Osteoblast (primary cell): Measurements from ENCODE around the gene PRMT6. TPM values are rescaled to one million over a fixed set of nuclear protein-coding genes. Genes with fewer than 3 reads are reported as not detected.

Experiments used
- DNase-seq: peaks from one replicate; pipeline ENCODE4 v3.0.0; 2011; ENCODE audit warnings: low spot score, mixed read lengths; ENCODE audit not compliant: insufficient read length; ENCODE audit errors: missing footprints
- H2AFZ ChIP-seq: 2 replicates; pipeline ENCODE4 v1.6.0; 2011; ENCODE audit warnings: mild to moderate bottlenecking, low read length
- H3K27ac ChIP-seq: 2 replicates; pipeline ENCODE4 v1.5.1; 2011; ENCODE audit warnings: mild to moderate bottlenecking, low read depth, low read length, moderate library complexity
- H3K27me3 ChIP-seq: 2 replicates; pipeline ENCODE4 v1.6.0; 2012; ENCODE audit warnings: mild to moderate bottlenecking, control low read depth, inconsistent platforms, low read length, moderate library complexity; ENCODE audit not compliant: insufficient read depth
- H3K36me3 ChIP-seq: 2 replicates; pipeline ENCODE4 v1.5.1; 2011; ENCODE audit warnings: mild to moderate bottlenecking, low read length, control low read depth, moderate library complexity; ENCODE audit not compliant: insufficient read depth
- H3K4me1 ChIP-seq: 2 replicates; pipeline ENCODE4 v1.5.1; 2011; ENCODE audit warnings: mild to moderate bottlenecking, low read length, control low read depth, moderate library complexity; ENCODE audit not compliant: insufficient read depth
- H3K4me2 ChIP-seq: 2 replicates; pipeline ENCODE4 v1.6.0; 2011; ENCODE audit warnings: mild to moderate bottlenecking, low read length; ENCODE audit not compliant: insufficient read depth
- H3K4me3 ChIP-seq: fragments of 200-600 bp; sonication (generic); 3 replicates; pipeline ENCODE4 v1.5.1; 2012; ENCODE audit warnings: mild to moderate bottlenecking, low read length, inconsistent platforms; ENCODE audit not compliant: insufficient read depth
- H3K79me2 ChIP-seq: 2 replicates; pipeline ENCODE4 v1.6.0; 2012; ENCODE audit warnings: mild to moderate bottlenecking, low read length, control low read depth, inconsistent platforms; ENCODE audit not compliant: insufficient read depth
- H3K9me3 ChIP-seq: 2 replicates; pipeline ENCODE4 v1.5.1; 2011; ENCODE audit warnings: low read depth, low read length, control low read depth
- H4K20me1 ChIP-seq: 2 replicates; pipeline ENCODE4 v1.6.0; 2012; ENCODE audit warnings: mild to moderate bottlenecking, low read length, control low read depth; ENCODE audit not compliant: insufficient read depth
- CTCF ChIP-seq: IDR thresholded peaks from 2 replicates; pipeline ENCODE4 v1.5.1; 2011; ENCODE audit warnings: mild to moderate bottlenecking, low read depth, low read length, moderate library complexity; ENCODE audit errors: extremely low read depth
- total RNA-seq: library from RNA; depleted of rRNA; stranded (reverse); fragments of >200 nt; gene quantifications from 2 replicates; pipeline ENCODE4 v1.2.3, GENCODE V29; 2012

Gene PRMT6
- total RNA-seq, 1 donor = 22.4 TPM

- Histone ChIP-seq H3K4me2 (no peak overlapping the region), H3K4me1 (no peaks in the 10 kb centered on the region), H2AFZ (no peak overlapping the region), H3K36me3 (no peaks in the 10 kb centered on the region), H3K4me3 (no peak overlapping the region), H3K79me2 (no peaks in the 10 kb centered on the region), H4K20me1 (no peaks in the 10 kb centered on the region), H3K27me3 (no peaks in the 10 kb centered on the region), H3K9me3 (no peaks in the 10 kb centered on the region), H3K27ac (no peak overlapping the region)
- TF ChIP-seq CTCF = no peak
- DNase-seq = no peak
Observed at GRCh38 chr1:107095647-107096046, 39.2 kb downstream of the PRMT6 start.

- no peaks in the 10 kb centered on the region for H3K79me2 ChIP-seq
- peak overlapping the region; percentile 17 for H2AFZ ChIP-seq
- H3K36me3 ChIP-seq = no peaks in the 10 kb centered on the region
- no peaks in the 10 kb centered on the region for H3K27me3 ChIP-seq
- no peak for DNase-seq
- no peaks in the 10 kb centered on the region for H3K9me3 ChIP-seq
- H3K4me1 ChIP-seq = no peaks in the 10 kb centered on the region
- TF ChIP-seq CTCF = no peak
- no peaks in the 10 kb centered on the region for H4K20me1 ChIP-seq
- no peak overlapping the region for H3K4me3 ChIP-seq
- no peak overlapping the region for H3K4me2 ChIP-seq
- no peak overlapping the region for H3K27ac ChIP-seq
Observed at GRCh38 chr1:107096690-107097089, 40.2 kb downstream of the PRMT6 start.

- Histone ChIP-seq H4K20me1 (no peaks in the 10 kb centered on the region), H3K4me3 (no peak overlapping the region), H2AFZ (no peak overlapping the region), H3K4me1 (no peaks in the 10 kb centered on the region), H3K27ac (no peak overlapping the region), H3K36me3 (no peaks in the 10 kb centered on the region), H3K9me3 (no peaks in the 10 kb centered on the region), H3K4me2 (no peak overlapping the region), H3K79me2 (no peaks in the 10 kb centered on the region), H3K27me3 (no peaks in the 10 kb centered on the region)
- DNase-seq = no peak
- no peak for TF ChIP-seq CTCF
Observed at GRCh38 chr1:107098961-107099360, 42.5 kb downstream of the PRMT6 start.

GRCh38 chr1:107100331-107100984 is 44.0 kb downstream of the PRMT6 start:
- Histone ChIP-seq H3K27me3 (no peaks in the 10 kb centered on the region), H3K79me2 (no peaks in the 10 kb centered on the region), H3K4me1 (no peaks in the 10 kb centered on the region), H3K9me3 (no peaks in the 10 kb centered on the region), H3K4me3 (no peak overlapping the region), H2AFZ (no peak overlapping the region), H3K27ac (no peak overlapping the region), H3K4me2 (no peak overlapping the region), H4K20me1 (no peaks in the 10 kb centered on the region), H3K36me3 (no peaks in the 10 kb centered on the region)
- DNase-seq = no peak
- TF ChIP-seq CTCF = no peak
